Measurements from ENCODE around the gene ACTL8. TPM values are rescaled to one million over a fixed set of nuclear protein-coding genes. Genes with fewer than 3 reads are reported as not detected.

Gene ACTL8
- total RNA-seq, 1 donor from 2014 or later: 0.17 TPM

- Histone ChIP-seq H3K36me3 (ENCODE audit: control insufficient read depth, insufficient read depth, low read length) (no peaks in the 10 kb centered on the region), H3K27me3 (ENCODE audit: control insufficient read depth, insufficient read depth, low read length) (peaks cover 9% of the 10 kb centered on the region), H3K4me3 (ENCODE audit: low read depth, low read length) (no peak overlapping the region)
- no peak for TF ChIP-seq CTCF (IDR thresholded peaks at IDR 0.05; ENCODE audit: insufficient read depth, low read length, poor library complexity, severe bottlenecking)
- no peak for DNase-seq (ENCODE audit: low read depth)
Measured at GRCh38 chr1:17772615-17773212, 17.6 kb downstream of the ACTL8 start.

- peaks cover 9% of the 10 kb centered on the region for H3K27me3 ChIP-seq (ENCODE audit: control insufficient read depth, insufficient read depth, low read length)
- TF ChIP-seq CTCF (IDR thresholded peaks at IDR 0.05; ENCODE audit: insufficient read depth, low read length, poor library complexity, severe bottlenecking): no peak
- H3K4me3 ChIP-seq (ENCODE audit: low read depth, low read length): no peak overlapping the region
- no peaks in the 10 kb centered on the region for H3K36me3 ChIP-seq (ENCODE audit: control insufficient read depth, insufficient read depth, low read length)
- DNase-seq (ENCODE audit: low read depth): no peak
Measured at GRCh38 chr1:17773591-17774326, 18.6 kb downstream of the ACTL8 start.

- no peak overlapping the region for H3K4me3 ChIP-seq (ENCODE audit: low read depth, low read length)
- DNase-seq (ENCODE audit: low read depth): no peak
- no peaks in the 10 kb centered on the region for H3K36me3 ChIP-seq (ENCODE audit: control insufficient read depth, insufficient read depth, low read length)
- H3K27me3 ChIP-seq (ENCODE audit: control insufficient read depth, insufficient read depth, low read length): peaks cover 9% of the 10 kb centered on the region
- no peak for TF ChIP-seq CTCF (IDR thresholded peaks at IDR 0.05; ENCODE audit: insufficient read depth, low read length, poor library complexity, severe bottlenecking)
Measured at GRCh38 chr1:17774452-17774851, 19.3 kb downstream of the ACTL8 start.

- Histone ChIP-seq H3K36me3 (ENCODE audit: control insufficient read depth, insufficient read depth, low read length) (no peaks in the 10 kb centered on the region), H3K27me3 (ENCODE audit: control insufficient read depth, insufficient read depth, low read length) (peaks cover 9% of the 10 kb centered on the region), H3K4me3 (ENCODE audit: low read depth, low read length) (no peak overlapping the region)
- TF ChIP-seq CTCF (IDR thresholded peaks at IDR 0.05; ENCODE audit: insufficient read depth, low read length, poor library complexity, severe bottlenecking): no peak
- DNase-seq (ENCODE audit: low read depth): no peak
Measured at GRCh38 chr1:17775796-17776195, 20.7 kb downstream of the ACTL8 start.

GRCh38 chr1:17776426-17776825, 21.3 kb downstream of the ACTL8 start:
- H3K4me3 ChIP-seq (ENCODE audit: low read depth, low read length): no peak overlapping the region
- H3K36me3 ChIP-seq (ENCODE audit: control insufficient read depth, insufficient read depth, low read length): no peaks in the 10 kb centered on the region
- H3K27me3 ChIP-seq (ENCODE audit: control insufficient read depth, insufficient read depth, low read length): peaks cover 9% of the 10 kb centered on the region
- no peak for DNase-seq (ENCODE audit: low read depth)
- no peak for TF ChIP-seq CTCF (IDR thresholded peaks at IDR 0.05; ENCODE audit: insufficient read depth, low read length, poor library complexity, severe bottlenecking)

Measured in kidney epithelial cell (primary cell).